Adipose tissue (tissue), 3 donors: ENCODE measurements around the gene GRIK1. TPM values are rescaled to one million over a fixed set of nuclear protein-coding genes. Genes with fewer than 3 reads are reported as not detected.
"Not testable (repeated sequence)": the region's sequence is repeated elsewhere in the genome, so short reads cannot be mapped to it uniquely, and the experiment has no call there.

Experiments
- H3K27ac ChIP-seq: one replicate; pipeline ENCODE4 v1.5.1; 2013; ENCODE audit warnings: low read depth, low read length
- WGBS, 3 donors: extraction: QIAGEN DNeasy Blood & Tissue Kit; methylation state at CpG; one replicate each; pipeline ENCODE4 v1.1.7; 2013; 5-methylcytosine and 5-hydroxymethylcytosine counted together
- polyA plus RNA-seq, 3 donors: library from polyadenylated mRNA; stranded (reverse); fragments of 200-250 nt; gene quantifications; one replicate each; pipeline ENCODE4 v1.2.3, GENCODE V29; 2013
- donor health status: healthy with polysubstance abuse.
- donor health status: Bipolar disorder and iron deficiency.
- donor health status: healthy.

Gene GRIK1
- polyA plus RNA-seq = under 1 TPM; 0.01 to 0.16 (median 0.11) TPM

DNA sequence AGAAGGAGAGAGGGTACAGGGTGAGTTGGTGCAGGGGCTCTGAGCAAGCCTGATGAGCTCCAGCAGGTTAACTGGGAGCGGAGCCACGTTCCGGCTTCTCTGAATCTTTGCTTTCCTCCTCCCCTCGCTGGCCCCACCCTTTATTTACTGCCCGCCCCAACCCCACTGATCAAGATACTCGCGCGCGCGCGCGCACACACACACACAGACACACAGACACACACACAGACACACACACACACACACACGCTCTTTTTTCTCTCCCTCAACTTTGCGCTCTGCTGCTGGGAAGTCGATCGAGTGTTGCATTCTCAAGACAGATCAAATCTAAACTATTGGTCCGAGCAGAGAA is at the start of gene GRIK1:
TSS of gene GRIK1 (minus strand) at position 73 of the 352 bp plus-strand sequence.
- 1 to 2% (median 1%) methylated on average over 15 to 17 of the region's 17 CpGs for WGBS, 3 donors
- H3K27ac ChIP-seq = no peak within 1 kb of the TSS

DNA sequence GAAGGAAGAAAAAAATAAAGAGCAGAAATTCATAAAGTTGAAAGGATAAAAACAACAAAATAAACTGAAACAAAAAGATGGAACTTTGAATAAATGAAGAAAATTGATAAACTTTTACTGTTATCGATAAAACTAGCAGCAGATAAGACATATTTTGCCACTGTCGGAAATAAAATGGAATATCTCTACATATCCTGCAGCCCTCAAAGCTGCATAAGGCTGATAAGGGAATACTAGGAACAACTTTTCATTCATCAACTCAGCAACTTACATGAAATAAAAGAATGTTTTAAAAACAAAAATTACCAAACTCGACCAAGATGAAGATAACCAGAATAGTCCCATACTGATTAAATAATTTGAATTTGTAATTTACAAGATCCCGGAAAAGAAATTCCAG is 48.0 kb upstream of the GRIK1 start:
- 65 to 81% (median 70%) methylated on average over 4 of the region's 4 CpGs for WGBS, 3 donors
- no peak overlapping the region for H3K27ac ChIP-seq

- H3K27ac ChIP-seq = no peak overlapping the region
- 83 to 90% (median 87%) methylated on average over 10 of the region's 10 CpGs for WGBS, 3 donors
These were observed 46.1 kb upstream of the GRIK1 start for GRCh38 chr21:29985866-29986265.

DNA sequence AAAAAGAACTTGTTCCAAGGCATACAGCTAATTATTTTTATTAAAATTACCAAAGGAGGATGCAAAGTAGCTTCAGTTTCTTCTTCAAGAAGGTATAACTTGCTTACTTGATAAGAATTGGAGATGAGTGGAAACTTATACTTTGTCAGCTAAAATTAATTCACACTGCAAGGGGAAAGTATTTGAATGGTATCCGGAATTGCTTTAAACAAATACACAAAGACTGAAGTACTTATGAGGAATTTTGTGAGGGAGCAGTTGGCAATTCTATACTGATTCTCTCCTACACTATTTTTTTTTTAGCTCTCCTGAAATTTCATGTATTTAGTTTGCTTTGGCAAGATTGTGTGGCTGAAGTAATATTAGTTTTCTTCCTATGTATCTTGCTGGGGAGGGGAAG is 39.2 kb upstream of the GRIK1 start:
- no peak overlapping the region for H3K27ac ChIP-seq
- 65 to 79% (median 76%) methylated on average over 1 of the region's 1 CpG for WGBS, 3 donors

DNA sequence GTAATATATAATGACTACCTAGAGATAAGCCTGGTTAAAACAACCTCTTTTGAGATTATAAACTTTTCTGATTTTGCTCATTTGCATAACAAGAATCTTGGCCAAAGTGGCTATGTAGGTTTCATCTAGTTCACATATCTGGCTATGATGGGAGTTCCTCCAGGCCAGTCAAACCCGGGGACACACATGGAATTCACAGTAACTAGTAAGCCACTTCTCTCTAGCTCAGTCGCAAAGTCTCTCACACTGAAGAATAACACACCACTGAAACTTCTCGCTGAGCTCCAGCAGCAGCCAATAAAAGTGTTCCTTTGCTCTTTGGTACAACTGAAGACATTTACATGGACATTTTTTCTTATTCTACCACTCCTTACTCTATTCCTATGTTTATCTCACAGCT is 36.0 kb upstream of the GRIK1 start:
- H3K27ac ChIP-seq = no peak overlapping the region
- WGBS, 3 donors = 67 to 83% (median 72%) methylated on average over 3 of the region's 3 CpGs

- H3K27ac ChIP-seq = no peak overlapping the region
- 85 to 86% (median 86%) methylated on average over 3 of the region's 3 CpGs for WGBS, 3 donors
These were observed 33.5 kb upstream of the GRIK1 start for GRCh38 chr21:29973258-29973657.

DNA sequence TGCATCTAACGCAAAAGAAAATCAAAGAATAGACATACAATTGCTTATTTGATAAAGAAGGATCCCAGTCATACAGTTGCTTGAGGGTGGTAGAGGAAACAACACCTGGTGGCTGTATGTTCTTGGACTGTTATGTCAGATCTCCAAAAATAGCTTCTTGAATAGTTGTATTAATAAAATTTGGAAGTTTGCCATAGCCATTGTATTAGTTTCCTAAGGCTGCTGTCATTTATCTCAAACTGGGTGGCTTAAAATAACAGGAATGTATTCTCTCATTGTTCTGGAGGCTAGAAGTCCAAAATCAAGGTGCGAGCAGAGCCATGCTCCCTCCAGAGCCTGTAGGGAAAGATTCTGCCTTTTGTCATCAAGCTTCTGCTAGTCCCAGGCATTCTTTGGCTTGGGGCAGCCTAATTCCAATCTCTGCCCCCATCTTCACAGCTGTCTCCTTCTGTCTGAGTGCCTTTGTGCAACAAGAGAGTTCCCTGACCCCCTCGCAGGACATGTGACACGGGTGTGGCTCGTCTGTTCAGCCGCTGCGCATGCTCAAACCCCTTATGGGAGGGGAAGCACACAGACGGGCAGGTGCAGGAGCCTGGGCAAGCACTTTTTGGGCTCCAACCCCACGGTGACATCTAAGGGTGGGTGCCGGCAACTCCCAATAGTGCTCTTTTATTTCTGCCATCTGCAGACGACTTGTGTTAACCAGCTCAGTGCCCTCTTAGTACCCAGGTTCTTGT is 21.7 kb upstream of the GRIK1 start:
- 78 to 82% (median 79%) methylated on average over 11 of the region's 11 CpGs for WGBS, 3 donors
- H3K27ac ChIP-seq = no peak overlapping the region

DNA sequence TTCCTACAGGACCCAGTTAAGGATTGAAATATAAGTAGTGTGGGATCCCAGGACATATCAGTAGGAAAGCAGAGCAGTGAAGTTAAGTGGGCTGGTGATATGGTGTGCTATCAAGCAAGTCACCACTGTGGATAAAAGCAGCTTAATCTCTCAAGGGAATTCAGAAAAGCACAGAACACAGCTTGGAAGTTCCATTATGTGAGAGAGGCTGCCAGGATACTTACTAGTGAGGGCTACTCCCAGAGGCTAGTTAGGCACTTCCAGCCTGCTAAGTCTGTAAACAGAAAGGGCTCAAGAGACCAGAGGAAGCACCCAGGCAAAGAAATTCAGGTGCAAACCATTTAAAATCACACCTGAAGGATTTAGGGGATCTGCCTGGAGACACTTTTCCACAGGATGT is 18.8 kb upstream of the GRIK1 start:
- H3K27ac ChIP-seq = no peak overlapping the region

- WGBS, 3 donors = 60 to 71% (median 68%) methylated on average over 2 of the region's 2 CpGs
- not testable (repeated sequence) for H3K27ac ChIP-seq
These were observed 18.2 kb upstream of the GRIK1 start for GRCh38 chr21:29958035-29958434.

DNA sequence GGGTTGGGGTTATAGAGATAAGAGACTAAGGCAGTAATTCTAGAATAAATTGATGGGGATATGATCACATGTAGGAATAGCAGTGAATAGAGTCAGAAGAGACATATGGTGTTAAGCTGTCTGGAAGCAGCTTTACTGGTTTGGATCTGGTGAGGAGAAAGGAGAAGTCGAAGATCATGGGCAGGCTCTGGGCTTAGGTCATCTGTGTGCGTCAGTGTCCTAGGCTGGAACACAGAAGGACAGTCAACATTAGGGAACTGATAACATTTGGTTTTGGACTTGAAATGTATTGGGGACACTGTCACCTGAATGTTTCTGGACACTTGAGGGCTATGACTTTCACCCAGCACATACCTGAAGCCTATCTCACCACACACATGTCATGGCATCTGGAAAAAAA is 13.9 kb upstream of the GRIK1 start:
- 89 to 94% (median 93%) methylated on average over 2 of the region's 2 CpGs for WGBS, 3 donors
- no peak overlapping the region for H3K27ac ChIP-seq

DNA sequence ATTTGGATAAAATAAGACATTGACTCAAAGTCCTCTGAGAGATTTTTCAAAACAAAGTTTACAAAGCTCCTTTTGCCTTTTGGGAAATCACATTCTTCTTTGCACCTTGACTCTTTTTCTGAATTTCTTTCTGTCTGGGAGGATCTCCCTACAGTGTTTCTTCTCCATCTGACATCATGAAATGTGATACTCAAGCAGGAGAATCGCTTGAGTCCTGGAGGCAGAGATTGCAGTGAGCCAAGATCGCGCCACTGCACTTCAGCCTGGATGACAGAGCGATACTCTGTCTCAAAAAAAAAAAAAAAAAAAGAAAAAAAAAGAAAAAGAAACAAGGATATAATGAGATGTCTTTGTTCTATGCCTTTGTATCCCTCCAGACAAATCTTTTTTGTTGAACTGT is 13.3 kb upstream of the GRIK1 start:
- H3K27ac ChIP-seq = no peak overlapping the region
- WGBS, 3 donors = 47 to 61% (median 47%) methylated on average over 4 of the region's 4 CpGs

DNA sequence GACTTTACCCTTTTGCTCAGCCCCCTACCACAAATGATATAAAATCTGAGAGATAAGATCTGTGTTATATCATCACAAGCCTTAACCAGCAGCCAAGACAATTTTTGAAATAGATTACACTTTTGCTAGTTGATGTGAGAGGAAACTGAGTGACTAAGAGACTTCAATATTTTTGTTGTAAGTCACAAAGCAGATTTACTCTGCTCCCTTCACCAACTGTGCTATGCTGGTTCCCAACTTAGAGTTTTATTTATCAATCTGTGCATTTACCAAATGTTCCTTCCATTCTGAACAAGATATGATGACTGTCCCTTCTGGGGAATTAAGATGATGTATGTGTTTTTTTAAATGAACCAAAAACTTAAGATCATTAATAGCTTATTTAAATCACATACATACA is 12.1 kb upstream of the GRIK1 start:
- H3K27ac ChIP-seq = no peak overlapping the region

- 75 to 92% (median 80%) methylated on average over 1 of the region's 1 CpG for WGBS, 3 donors
- no peak overlapping the region for H3K27ac ChIP-seq
These were observed 10.2 kb upstream of the GRIK1 start for GRCh38 chr21:29949991-29950390.

DNA sequence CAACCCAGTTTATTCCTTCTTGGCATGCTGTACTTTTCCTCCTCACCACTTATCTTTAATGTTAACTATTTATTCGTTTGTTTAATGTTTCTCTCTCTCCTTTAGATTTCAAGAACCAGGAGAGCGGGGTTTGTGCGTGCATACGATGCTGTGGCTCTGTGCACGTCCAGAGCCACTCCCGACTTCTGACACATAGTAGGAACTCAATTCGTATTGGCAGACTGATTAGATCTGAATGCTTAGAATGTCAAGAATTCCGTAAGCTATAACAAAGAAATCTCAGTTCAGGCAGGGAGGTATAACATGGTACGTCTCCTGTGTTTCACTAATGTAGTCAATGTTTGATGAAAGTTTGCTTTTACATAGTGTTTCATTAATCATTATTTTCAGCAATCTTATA is 7.3 kb upstream of the GRIK1 start:
- 56 to 78% (median 71%) methylated on average over 9 of the region's 9 CpGs for WGBS, 3 donors

DNA sequence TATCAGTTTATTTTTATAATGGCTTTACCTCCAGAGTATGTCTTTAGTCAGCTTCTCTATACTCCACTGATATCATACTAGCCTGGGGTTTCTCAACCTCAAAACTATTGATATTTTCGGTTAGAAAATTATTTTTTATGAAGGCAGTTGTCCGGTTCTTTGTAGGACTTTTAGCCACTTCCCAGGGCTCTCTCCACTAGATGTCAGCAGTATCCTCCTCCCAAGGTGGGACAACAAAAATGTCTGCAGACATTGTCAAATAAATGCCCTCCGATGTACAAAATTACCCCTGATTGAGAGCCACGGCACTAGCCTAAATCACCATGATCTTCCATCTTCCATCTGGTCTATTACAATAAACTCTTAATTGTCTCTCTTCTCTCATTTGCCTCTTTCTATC is 4.1 kb upstream of the GRIK1 start:
- H3K27ac ChIP-seq = no peak overlapping the region
- WGBS, 3 donors = 71 to 75% (median 71%) methylated on average over 4 of the region's 4 CpGs

More for the DNA sequence above, 7.3 kb upstream of the GRIK1 start:
- no peak overlapping the region for H3K27ac ChIP-seq

DNA sequence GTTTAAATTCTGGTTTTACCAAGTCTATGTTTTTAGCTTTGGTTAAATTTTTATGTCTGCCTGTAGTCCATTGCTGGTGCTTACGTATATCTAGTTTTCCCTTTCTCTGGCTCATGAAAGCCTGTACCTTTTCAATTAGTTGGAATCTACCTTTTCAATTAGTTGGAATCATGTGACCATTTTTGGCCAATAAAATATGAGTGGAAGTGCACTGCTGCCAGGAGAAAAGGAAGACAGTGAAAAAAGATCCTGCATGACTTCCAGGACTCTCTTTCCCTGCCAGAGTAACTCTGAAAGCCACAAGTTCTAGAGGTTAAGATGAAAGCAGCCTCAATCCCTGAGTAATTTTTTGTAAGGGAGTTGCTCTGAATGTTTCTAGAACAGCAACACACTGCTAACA is 2.2 kb upstream of the GRIK1 start:
- no peak overlapping the region for H3K27ac ChIP-seq
- 95% methylated on average over 1 of the region's 1 CpG for whole genome bisulfite sequencing, 3 donors

- no peak overlapping the region for H3K27ac ChIP-seq
- WGBS, 3 donors = 77 to 82% (median 77%) methylated on average over 2 of the region's 2 CpGs
These were observed 1.2 kb upstream of the GRIK1 start for GRCh38 chr21:29940991-29941390.

DNA sequence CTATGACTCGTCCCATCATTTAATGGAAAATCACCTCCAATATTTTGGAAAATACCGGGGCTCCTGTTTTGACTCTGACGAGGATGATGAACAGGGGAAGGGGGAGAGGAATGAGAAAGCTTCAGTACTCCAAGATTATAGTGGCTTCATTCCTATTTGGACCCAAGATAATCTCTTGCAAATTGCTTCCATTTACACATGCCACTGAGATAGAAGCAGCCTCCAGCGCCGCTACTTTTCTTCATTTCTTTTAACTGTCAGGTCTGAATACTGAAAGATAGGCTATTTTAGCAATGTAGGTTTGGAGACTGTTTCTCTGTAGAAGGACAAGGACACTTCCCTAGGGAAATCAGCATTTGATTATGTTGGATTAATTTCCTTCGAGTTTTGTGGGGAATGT is 565 bp upstream of the GRIK1 start:
- H3K27ac ChIP-seq = no peak overlapping the region
- 17 to 20% (median 19%) methylated on average over 6 of the region's 6 CpGs for WGBS, 3 donors

DNA sequence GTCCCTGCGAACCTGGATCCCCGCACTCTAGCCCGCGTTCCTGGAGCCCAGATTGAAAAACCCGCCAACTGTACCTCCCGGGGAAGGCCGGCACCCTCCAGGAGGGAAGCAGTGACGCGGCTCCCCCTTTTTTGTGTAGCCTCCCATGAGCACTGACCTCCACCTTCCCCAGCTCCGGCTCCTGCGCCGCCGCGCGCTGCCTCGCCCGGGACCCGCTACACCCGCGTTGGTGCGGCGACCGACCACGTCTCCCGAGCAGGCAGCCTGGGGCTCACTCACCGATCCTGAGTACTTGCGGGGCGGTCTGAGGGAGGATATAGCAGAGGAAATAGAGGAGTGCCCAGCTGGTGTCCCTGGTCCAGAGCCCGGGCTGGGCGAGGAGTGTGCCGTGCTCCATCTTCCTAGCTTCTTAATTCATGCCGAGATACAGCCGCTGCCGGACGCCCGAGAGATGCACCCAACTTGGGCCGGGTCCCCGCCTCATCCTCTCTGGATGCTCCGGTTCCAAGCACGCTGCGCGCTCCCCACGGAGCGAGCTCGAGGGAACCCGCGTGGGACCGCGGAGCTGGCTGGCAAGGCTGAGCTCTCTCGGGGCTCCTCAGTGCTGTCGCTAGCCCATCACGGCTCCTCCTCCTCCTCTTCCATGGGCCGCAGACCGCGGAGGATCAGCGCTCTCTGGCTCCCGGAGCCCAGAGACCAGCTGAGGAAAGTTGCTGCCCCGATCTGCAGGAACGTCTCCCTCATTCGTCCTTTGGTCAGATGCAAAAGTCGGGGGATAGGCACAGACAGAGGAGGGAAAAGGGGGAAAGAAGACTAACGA is 482 bp downstream of the GRIK1 start:
- H3K27ac ChIP-seq = no peak overlapping the region
- 1 to 2% (median 2%) methylated on average over 59 to 62 of the region's 62 CpGs for WGBS, 3 donors

- H3K27ac ChIP-seq = no peak overlapping the region
- 7 to 19% (median 15%) methylated on average over 11 of the region's 11 CpGs for WGBS, 3 donors
These were observed 1.1 kb downstream of the GRIK1 start for GRCh38 chr21:29938776-29939103.
